GM23338 (cell line): ENCODE measurements around the gene DAB1. TPM values are rescaled to one million over a fixed set of nuclear protein-coding genes. Genes with fewer than 3 reads are reported as not detected.

ENCODE experiments used
- ATAC-seq: fragments of 200-7000 bp; cut with Tn5 transposase; 3 replicates; pipeline ENCODE4 v1.9.1; 2020
- DNase-seq: peaks from one replicate; pipeline ENCODE4 v3.0.0-alpha.2; 2015; ENCODE audit warnings: low spot score
- H2AFZ ChIP-seq: fragments of 200-600 bp; sonication (generic); 2 replicates; pipeline ENCODE4 v1.8.0; 2016; ENCODE audit warnings: antibody characterized with exemption, mild to moderate bottlenecking, moderate library complexity
- H3F3A ChIP-seq: fragments of 200-600 bp; sonication (generic); replicated peaks from 2 replicates; pipeline ENCODE4 v1.8.0; 2017; ENCODE audit warnings: antibody characterized with exemption, mixed run types, low read depth
- H3K27ac ChIP-seq: fragments of 200-600 bp; sonication (generic); 2 replicates; pipeline ENCODE4 v1.6.1; 2016; ENCODE audit warnings: low read depth
- H3K27me3 ChIP-seq: fragments of 200-600 bp; sonication (generic); 2 replicates; pipeline ENCODE4 v1.8.0; 2016; ENCODE audit warnings: mild to moderate bottlenecking, mixed run types, moderate library complexity; ENCODE audit not compliant: insufficient read depth
- H3K36me3 ChIP-seq: fragments of 200-600 bp; sonication (generic); 2 replicates; pipeline ENCODE4 v1.8.0; 2016; ENCODE audit warnings: mild to moderate bottlenecking; ENCODE audit not compliant: insufficient read depth
- H3K4me1 ChIP-seq: fragments of 200-600 bp; sonication (generic); 2 replicates; pipeline ENCODE4 v1.8.0; 2016; ENCODE audit warnings: mild to moderate bottlenecking, moderate library complexity; ENCODE audit not compliant: insufficient read depth
- H3K4me2 ChIP-seq: fragments of 200-600 bp; sonication (generic); 2 replicates; pipeline ENCODE4 v1.7.1; 2017; ENCODE audit warnings: mixed run types
- H3K4me3 ChIP-seq: fragments of 200-600 bp; sonication (generic); 2 replicates; pipeline ENCODE4 v1.6.1; 2016; ENCODE audit warnings: mixed run types
- H3K79me2 ChIP-seq: fragments of 200-600 bp; sonication (generic); replicated peaks from 2 replicates; pipeline ENCODE4 v1.8.0; 2017; ENCODE audit warnings: mild to moderate bottlenecking; ENCODE audit not compliant: insufficient read depth
- H3K9me2 ChIP-seq: fragments of 200-600 bp; sonication (generic); 2 replicates; pipeline ENCODE4 v1.8.0; 2017; ENCODE audit not compliant: insufficient read depth
- H4K20me1 ChIP-seq: fragments of 200-600 bp; sonication (generic); replicated peaks from 2 replicates; pipeline ENCODE4 v1.8.0; 2017; ENCODE audit warnings: mild to moderate bottlenecking; ENCODE audit not compliant: insufficient read depth
- H3K27ac Mint-ChIP-seq: 2 replicates; pipeline ENCODE4 v1.8.0; 2020; ENCODE audit warnings: inconsistent platforms, mild to moderate bottlenecking, moderate library complexity, mixed read lengths
- H3K27me3 Mint-ChIP-seq: 3 replicates; pipeline ENCODE4 v1.8.0; 2022; ENCODE audit warnings: low read depth, mild to moderate bottlenecking, moderate library complexity, mixed read lengths, inconsistent platforms; ENCODE audit not compliant: insufficient read depth, poor library complexity
- H3K36me3 Mint-ChIP-seq: 3 replicates; pipeline ENCODE4 v1.8.0; 2021; ENCODE audit warnings: low read depth, mild to moderate bottlenecking, inconsistent platforms, moderate library complexity, mixed read lengths
- H3K4me1 Mint-ChIP-seq: 3 replicates; pipeline ENCODE4 v1.8.0; 2020; ENCODE audit warnings: mild to moderate bottlenecking, inconsistent platforms, mixed read lengths
- H3K4me3 Mint-ChIP-seq: 3 replicates; pipeline ENCODE4 v1.8.0; 2021; ENCODE audit warnings: moderate library complexity, mild to moderate bottlenecking, inconsistent platforms, mixed read lengths
- H3K9me3 Mint-ChIP-seq: 3 replicates; pipeline ENCODE4 v1.8.0; 2020; ENCODE audit warnings: moderate library complexity, mild to moderate bottlenecking, inconsistent platforms, mixed read lengths
- CREB1 ChIP-seq: fragments of 250-450 bp; sonication (Bioruptor Pico); IDR thresholded peaks from 2 replicates; pipeline ENCODE4 v1.5.0; 2020; ENCODE audit warnings: low read depth, mild to moderate bottlenecking, moderate library complexity
- CTCF ChIP-seq, 2 experiments: fragments of 200-600 bp in 1 of 2; sonication (generic) in 1 of 2; conservative IDR thresholded peaks; 2 replicates each; pipeline versions ENCODE4 v1.5.1 to v1.6.1; 2016 to 2017; ENCODE audit warnings: antibody characterized with exemption in 2 of 2, low read depth in 2 of 2, mild to moderate bottlenecking in 2 of 2, moderate library complexity in 1 of 2
- ETS1 ChIP-seq: IDR thresholded peaks from 2 replicates; pipeline ENCODE4 v1.6.1; 2016; ENCODE audit warnings: antibody characterized with exemption
- EZH2 ChIP-seq: fragments of 200-600 bp; sonication (generic); IDR thresholded peaks from one replicate; pipeline ENCODE4 v1.8.0; 2017; ENCODE audit warnings: antibody characterized with exemption, mild to moderate bottlenecking, low read depth; ENCODE audit not compliant: unreplicated experiment
- EZH2phosphoT487 ChIP-seq: fragments of 200-600 bp; sonication (generic); IDR thresholded peaks from one replicate; pipeline ENCODE4 v1.8.1; 2018; ENCODE audit warnings: antibody characterized with exemption; ENCODE audit not compliant: unreplicated experiment
- JUNB ChIP-seq: IDR thresholded peaks from one replicate; pipeline ENCODE4 v1.6.1; 2016; ENCODE audit warnings: antibody characterized with exemption; ENCODE audit not compliant: unreplicated experiment
- POLR2AphosphoS5 ChIP-seq: IDR thresholded peaks from 2 replicates; pipeline ENCODE4 v1.6.1; 2016; ENCODE audit warnings: antibody characterized with exemption, low read depth
- STAT1 ChIP-seq: IDR thresholded peaks from one replicate; pipeline ENCODE4 v1.6.1; 2016; ENCODE audit warnings: antibody characterized with exemption; ENCODE audit not compliant: unreplicated experiment
- ZNF331 ChIP-seq: fragments of 250-450 bp; sonication (Bioruptor Pico); IDR thresholded peaks from 2 replicates; pipeline ENCODE4 v1.5.0; 2020; ENCODE audit warnings: low read depth, mild to moderate bottlenecking, moderate library complexity
- ZNF462 ChIP-seq: fragments of 250-450 bp; sonication (Bioruptor Pico); IDR thresholded peaks from 2 replicates; pipeline ENCODE4 v1.5.0; 2020; ENCODE audit warnings: mild to moderate bottlenecking, moderate library complexity
- polyA plus RNA-seq: library from polyadenylated mRNA; unstranded; fragments of >200 nt; fragmentation: Nextera tagmentation; extraction: Ambion mirVana; gene quantifications from 2 replicates; pipeline ENCODE4 v1.2.1, GENCODE V29; 2016
- total RNA-seq: library from RNA; depleted of rRNA; stranded (reverse); fragments of >200 nt; shearing (Covaris generic); gene quantifications from 2 replicates; pipeline ENCODE4 v1.2.3, GENCODE V29; 2014

DAB1 gene
- total and polyA plus RNA-seq, 2 experiments from 2014 or later: 12.8 to 14.5 TPM

DNA sequence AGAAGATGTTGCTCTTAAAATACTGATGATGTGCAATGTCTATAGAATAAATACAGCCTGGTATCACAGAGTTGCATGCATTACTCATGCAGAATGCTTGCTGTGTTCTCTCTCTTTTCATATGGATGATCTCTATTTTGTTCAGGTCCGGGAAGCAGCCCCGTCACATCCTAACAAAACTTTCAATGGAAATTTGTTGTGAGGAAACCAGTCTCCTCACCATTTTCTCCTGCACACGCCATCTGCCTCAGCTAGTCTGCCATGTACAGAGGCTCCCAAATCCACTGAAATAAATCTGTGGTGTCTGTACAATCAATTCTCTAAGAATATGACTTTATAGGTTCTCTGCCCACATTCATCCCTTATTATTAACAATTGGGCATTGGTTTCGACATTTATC lies 42.4 kb downstream of the DAB1 start:
- Mint-ChIP-seq H3K4me1 (peaks cover 22% of the 10 kb centered on the region), H3K36me3 (no peaks in the 10 kb centered on the region), H3K9me3 (no peaks in the 10 kb centered on the region), H3K27ac (no peak overlapping the region), H3K27me3 (peaks cover 2% of the 10 kb centered on the region), H3K4me3 (no peak overlapping the region)
- Histone ChIP-seq H4K20me1 (no peaks in the 10 kb centered on the region), H3K4me1 (peaks cover 8% of the 10 kb centered on the region; the same call in 1 of the 2 replicates), H3K4me3 (no peak overlapping the region), H3K9me2 (no peaks in the 10 kb centered on the region), H3K4me2 (no peak overlapping the region), H3K27me3 (no peaks in the 10 kb centered on the region), H3F3A (no peaks in the 10 kb centered on the region), H3K36me3 (no peaks in the 10 kb centered on the region), H3K79me2 (peaks cover 19% of the 10 kb centered on the region), H3K27ac (no peak overlapping the region), H2AFZ (no peak overlapping the region)
- TF ChIP-seq EZH2phosphoT487 (no peak), CREB1 (no peak), STAT1 (no peak), EZH2 (no peak), JUNB (no peak), ZNF462 (CRISPR knock-in tag) (no peak), CTCF (conservative IDR thresholded peaks at IDR 0.05; ENCODE audit: low read depth in 2 of 2) (no peak), ETS1 (no peak), POLR2AphosphoS5 (no peak), ZNF331 (no peak)
- ATAC-seq (no peak), DNase-seq (no peak)
